Smooth muscle cell (in vitro differentiated cells): ENCODE results near the gene CRYBG3. TPM values are rescaled to one million over a fixed set of nuclear protein-coding genes. Genes with fewer than 3 reads are reported as not detected.

Source experiments
- DNase-seq: peaks from one replicate; lab custom pipeline; 2025; ENCODE audit not compliant: unreplicated experiment; lab: John Stamatoyannopoulos, UW
- H2AFZ ChIP-seq: fragments of 200-600 bp; sonication (generic); 2 replicates; pipeline ENCODE4 v1.6.0; 2016; ENCODE audit warnings: antibody characterized with exemption, low read depth, mild to moderate bottlenecking
- H3F3A ChIP-seq: fragments of 200-600 bp; sonication (generic); 2 replicates; pipeline ENCODE4 v1.6.0; 2017; ENCODE audit warnings: antibody characterized with exemption, low read depth
- H3K27ac ChIP-seq: fragments of 200-600 bp; sonication (generic); 2 replicates; pipeline ENCODE4 v1.5.1; 2016; ENCODE audit warnings: low read depth, mild to moderate bottlenecking
- H3K27me3 ChIP-seq: fragments of 200-600 bp; sonication (generic); 2 replicates; pipeline ENCODE4 v1.6.1; 2016; ENCODE audit warnings: low read depth, mild to moderate bottlenecking
- H3K36me3 ChIP-seq: fragments of 200-600 bp; sonication (generic); 2 replicates; pipeline ENCODE4 v1.5.1; 2016; ENCODE audit warnings: low read depth
- H3K4me1 ChIP-seq: fragments of 200-600 bp; sonication (generic); 2 replicates; pipeline ENCODE4 v1.5.1; 2016; ENCODE audit warnings: low read depth
- H3K4me2 ChIP-seq: fragments of 200-600 bp; sonication (generic); 2 replicates; pipeline ENCODE4 v1.6.0; 2016; ENCODE audit warnings: mild to moderate bottlenecking
- H3K4me3 ChIP-seq: fragments of 200-600 bp; sonication (generic); 2 replicates; pipeline ENCODE4 v1.5.1; 2016; ENCODE audit warnings: mild to moderate bottlenecking
- H3K79me2 ChIP-seq: fragments of 200-600 bp; sonication (generic); 2 replicates; pipeline ENCODE4 v1.6.0; 2016; ENCODE audit warnings: low read depth, mild to moderate bottlenecking
- H3K9ac ChIP-seq: fragments of 200-600 bp; sonication (generic); 2 replicates; pipeline ENCODE4 v1.6.0; 2016; ENCODE audit warnings: low read depth
- H3K9me3 ChIP-seq: fragments of 200-600 bp; sonication (generic); replicated peaks from 2 replicates; pipeline ENCODE4 v1.5.1; 2016; ENCODE audit warnings: low read depth
- H4K20me1 ChIP-seq: fragments of 200-600 bp; sonication (generic); 2 replicates; pipeline ENCODE4 v1.6.0; 2016; ENCODE audit warnings: low read depth
- CTCF ChIP-seq: fragments of 200-600 bp; sonication (generic); IDR thresholded peaks from 2 replicates; pipeline ENCODE4 v1.5.1; 2017; ENCODE audit warnings: borderline replicate concordance, mild to moderate bottlenecking, antibody characterized with exemption; ENCODE audit not compliant: insufficient read depth, poor library complexity, severe bottlenecking
- WGBS: methylation state at CpG from one replicate; pipeline ENCODE4 v1.1.7; 2016; ENCODE audit warnings: low lambda C conversion rate; 5-methylcytosine and 5-hydroxymethylcytosine counted together
- polyA plus RNA-seq: library from polyadenylated mRNA; unstranded; fragments of >200 nt; fragmentation: Nextera tagmentation; extraction: Ambion mirVana; gene quantifications from 2 replicates; pipeline ENCODE4 v1.2.1, GENCODE V29; 2016
- total RNA-seq: library from RNA; depleted of rRNA; stranded (reverse); fragments of >200 nt; gene quantifications from 2 replicates; pipeline ENCODE4 v1.2.3, GENCODE V29; 2014

CRYBG3 gene
- total and polyA plus RNA-seq, 2 experiments from 2014 or later, result 1.5 to 17.0 TPM

- peaks cover 4% of the 10 kb centered on the region for H3K36me3 ChIP-seq
- no peaks in the 10 kb centered on the region for H3K27me3 ChIP-seq
- no peak overlapping the region for H2AFZ ChIP-seq
- H3K4me2 ChIP-seq, result no peak overlapping the region
- H3K79me2 ChIP-seq, result no peaks in the 10 kb centered on the region
- no peaks in the 10 kb centered on the region for H3K4me1 ChIP-seq
- no peaks in the 10 kb centered on the region for H4K20me1 ChIP-seq
- no peaks in the 10 kb centered on the region for H3F3A ChIP-seq
- 91% methylated on average over 3 of the region's 3 CpGs for WGBS
- no peak overlapping the region for H3K27ac ChIP-seq
- H3K4me3 ChIP-seq, result no peak overlapping the region
- DNase-seq, result no peak
- no peaks in the 10 kb centered on the region for H3K9me3 ChIP-seq
- no peak overlapping the region for H3K9ac ChIP-seq
- no peak for TF ChIP-seq CTCF
Measured at GRCh38 chr3:97917813-97918536, 96.2 kb downstream of the CRYBG3 start.

- H2AFZ ChIP-seq, result no peak overlapping the region
- no peaks in the 10 kb centered on the region for H3K79me2 ChIP-seq
- no peak overlapping the region for H3K27ac ChIP-seq
- H3K4me1 ChIP-seq, result no peaks in the 10 kb centered on the region
- no peak overlapping the region for H3K9ac ChIP-seq
- no peak for DNase-seq
- no peaks in the 10 kb centered on the region for H3F3A ChIP-seq
- no peak overlapping the region for H3K4me3 ChIP-seq
- no peak overlapping the region for H3K4me2 ChIP-seq
- H3K27me3 ChIP-seq, result no peaks in the 10 kb centered on the region
- H3K36me3 ChIP-seq, result peaks cover 8% of the 10 kb centered on the region
- no peaks in the 10 kb centered on the region for H3K9me3 ChIP-seq
- no peak for TF ChIP-seq CTCF
- no peaks in the 10 kb centered on the region for H4K20me1 ChIP-seq
Measured at GRCh38 chr3:97927704-97928103, 105.9 kb downstream of the CRYBG3 start.

GRCh38 chr3:97928986-97929385 is 107.2 kb downstream of the CRYBG3 start:
- Histone ChIP-seq H3K4me1 (no peaks in the 10 kb centered on the region), H3K4me2 (no peak overlapping the region), H3F3A (no peaks in the 10 kb centered on the region), H3K9ac (no peak overlapping the region), H3K9me3 (no peaks in the 10 kb centered on the region), H3K4me3 (no peak overlapping the region), H3K79me2 (no peaks in the 10 kb centered on the region), H3K27ac (no peak overlapping the region), H3K36me3 (peaks cover 12% of the 10 kb centered on the region), H4K20me1 (no peaks in the 10 kb centered on the region), H3K27me3 (no peaks in the 10 kb centered on the region), H2AFZ (no peak overlapping the region)
- DNase-seq, result no peak
- 73% methylated on average over 4 of the region's 4 CpGs for WGBS
- TF ChIP-seq CTCF, result no peak

DNA sequence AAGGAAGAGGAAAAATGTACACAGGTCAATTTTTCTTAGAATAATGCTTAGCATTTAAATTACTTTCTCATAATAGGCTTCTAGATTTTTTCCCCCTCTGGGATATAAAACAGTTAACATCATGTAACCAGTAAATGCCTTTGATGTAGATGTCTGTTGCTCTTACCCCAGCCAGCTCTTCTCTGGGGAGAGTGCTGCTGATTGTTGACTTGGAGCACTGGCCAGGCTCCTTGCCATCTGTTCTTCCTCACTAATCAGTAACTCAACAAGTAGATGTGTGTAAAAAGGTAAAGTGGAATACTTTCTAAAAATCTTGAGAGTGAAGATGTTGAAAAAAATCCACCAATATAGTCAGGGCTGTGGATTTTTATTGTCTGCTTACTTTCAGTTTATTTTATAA is 108.2 kb downstream of the CRYBG3 start:
- no peaks in the 10 kb centered on the region for H3K27me3 ChIP-seq
- no peak overlapping the region for H3K27ac ChIP-seq
- H3K4me1 ChIP-seq, result no peaks in the 10 kb centered on the region
- H3K9ac ChIP-seq, result no peak overlapping the region
- no peaks in the 10 kb centered on the region for H3K79me2 ChIP-seq
- DNase-seq, result no peak
- no peak overlapping the region for H2AFZ ChIP-seq
- H3K4me2 ChIP-seq, result no peak overlapping the region
- H3K36me3 ChIP-seq, result peaks cover 13% of the 10 kb centered on the region
- no peaks in the 10 kb centered on the region for H3F3A ChIP-seq
- H3K4me3 ChIP-seq, result no peak overlapping the region
- no peaks in the 10 kb centered on the region for H3K9me3 ChIP-seq
- TF ChIP-seq CTCF, result no peak
- H4K20me1 ChIP-seq, result no peaks in the 10 kb centered on the region
